WTC11 (cell line): Measurements from ENCODE around the gene UPF1. TPM values are rescaled to one million over a fixed set of nuclear protein-coding genes. Genes with fewer than 3 reads are reported as not detected.
A peak's percentile ranks its signal among the peaks of the same experiment; 100 is the strongest.

Experiments
- ATAC-seq: fragments of 200-7000 bp; cut with Tn5 transposase; 2 replicates; pipeline ENCODE4 v1.10.0; 2021; ENCODE audit warnings: mild to moderate bottlenecking, moderate library complexity
- CTCF ChIA-PET: fragments of 300-600 bp; sonication (Branson Sonifier 250); formaldehyde crosslinking; loops from one replicate; lab custom pipeline; 2021; ENCODE audit warnings: antibody characterized with exemption; lab: Charles Lee
- POLR2A ChIA-PET: fragments of 350-600 bp; sonication (Branson Sonifier 250); formaldehyde crosslinking; loops from one replicate; lab custom pipeline; 2021; ENCODE audit warnings: antibody characterized with exemption; lab: Charles Lee
- DNase-seq: peaks from one replicate; pipeline ENCODE4 v3.0.0; 2021; ENCODE audit warnings: low spot score
- H3K27ac Mint-ChIP-seq: 2 replicates; pipeline ENCODE4 v1.8.0; 2021; ENCODE audit warnings: mixed read lengths
- H3K27me3 Mint-ChIP-seq: 2 replicates; pipeline ENCODE4 v1.8.0; 2021; ENCODE audit warnings: low read depth, mild to moderate bottlenecking, moderate library complexity, mixed read lengths
- H3K36me3 Mint-ChIP-seq: 2 replicates; pipeline ENCODE4 v1.8.0; 2021; ENCODE audit warnings: mixed read lengths
- H3K4me1 Mint-ChIP-seq: 2 replicates; pipeline ENCODE4 v1.8.0; 2022; ENCODE audit warnings: mixed read lengths
- H3K4me3 Mint-ChIP-seq: 2 replicates; pipeline ENCODE4 v1.8.0; 2021; ENCODE audit warnings: mild to moderate bottlenecking, moderate library complexity, mixed read lengths
- H3K9me3 Mint-ChIP-seq: 2 replicates; pipeline ENCODE4 v1.8.0; 2021; ENCODE audit warnings: mixed read lengths
- ATF1 ChIP-seq: sonication (generic); formaldehyde crosslinking; IDR thresholded peaks from 2 replicates; pipeline ENCODE4 v1.8.1; 2023; ENCODE audit warnings: mild to moderate bottlenecking, moderate library complexity, missing genetic modification reagents
- ATF2 ChIP-seq: sonication (generic); formaldehyde crosslinking; IDR thresholded peaks from 2 replicates; pipeline ENCODE4 v1.8.1; 2022; ENCODE audit warnings: low read depth, missing genetic modification reagents, borderline replicate concordance
- CTCF ChIP-seq: fragments of 200-600 bp; IDR thresholded peaks from 2 replicates; pipeline ENCODE4 v1.8.0; 2022; ENCODE audit warnings: antibody characterized with exemption
- ESRRA ChIP-seq: sonication (generic); formaldehyde crosslinking; IDR thresholded peaks from 2 replicates; pipeline ENCODE4 v1.8.1; 2022; ENCODE audit warnings: mild to moderate bottlenecking, missing genetic modification reagents, borderline replicate concordance
- IRF1 ChIP-seq: sonication (generic); formaldehyde crosslinking; IDR thresholded peaks from 2 replicates; pipeline ENCODE4 v1.8.0; 2023; ENCODE audit warnings: missing genetic modification reagents
- MAX ChIP-seq: sonication (generic); formaldehyde crosslinking; IDR thresholded peaks from 2 replicates; pipeline ENCODE4 v1.8.0; 2022; ENCODE audit warnings: mild to moderate bottlenecking, missing genetic modification reagents
- MXD4 ChIP-seq: fragments of 250-450 bp; sonication (Bioruptor Pico); IDR thresholded peaks from 2 replicates; pipeline ENCODE4 v1.8.0; 2021; ENCODE audit warnings: mild to moderate bottlenecking, moderate library complexity, borderline replicate concordance
- NFATC4 ChIP-seq: fragments of 250-450 bp; sonication (Bioruptor Pico); IDR thresholded peaks from 2 replicates; pipeline ENCODE4 v1.9.0; 2021; ENCODE audit warnings: mild to moderate bottlenecking
- NFE2L1 ChIP-seq: sonication (generic); formaldehyde crosslinking; IDR thresholded peaks from 2 replicates; pipeline ENCODE4 v1.8.1; 2023; ENCODE audit warnings: missing genetic modification reagents
- NFYB ChIP-seq: sonication (generic); formaldehyde crosslinking; conservative IDR thresholded peaks from 2 replicates; pipeline ENCODE4 v1.8.0; 2022; ENCODE audit warnings: low read depth, missing genetic modification reagents
- NR2C2 ChIP-seq: sonication (generic); formaldehyde crosslinking; IDR thresholded peaks from 2 replicates; pipeline ENCODE4 v1.8.0; 2022; ENCODE audit warnings: mild to moderate bottlenecking, missing genetic modification reagents
- OVOL2 ChIP-seq: fragments of 250-450 bp; sonication (Bioruptor Pico); IDR thresholded peaks from 2 replicates; pipeline ENCODE4 v1.9.0; 2021; ENCODE audit warnings: mild to moderate bottlenecking, borderline replicate concordance
- PRRX2 ChIP-seq: fragments of 250-450 bp; sonication (Bioruptor Pico); IDR thresholded peaks from 2 replicates; pipeline ENCODE4 v1.8.0; 2021; ENCODE audit warnings: mild to moderate bottlenecking
- ZBTB43 ChIP-seq: sonication (generic); formaldehyde crosslinking; IDR thresholded peaks from 2 replicates; pipeline ENCODE4 v1.8.1; 2023; ENCODE audit warnings: mild to moderate bottlenecking, missing genetic modification reagents
- ZMAT4 ChIP-seq: fragments of 250-450 bp; sonication (Bioruptor Pico); IDR thresholded peaks from 2 replicates; pipeline ENCODE4 v1.9.0; 2021; ENCODE audit warnings: mild to moderate bottlenecking
- ZNF232 ChIP-seq: sonication (generic); formaldehyde crosslinking; IDR thresholded peaks from 2 replicates; pipeline ENCODE4 v1.8.0; 2022; ENCODE audit warnings: mild to moderate bottlenecking, missing genetic modification reagents
- ZNF317 ChIP-seq: sonication (generic); formaldehyde crosslinking; IDR thresholded peaks from 2 replicates; pipeline ENCODE4 v1.8.1; 2023; ENCODE audit warnings: low read depth, mild to moderate bottlenecking, moderate library complexity, missing genetic modification reagents, borderline replicate concordance
- ZNF396 ChIP-seq: fragments of 250-450 bp; sonication (Bioruptor Pico); IDR thresholded peaks from 2 replicates; pipeline ENCODE4 v1.8.0; 2021; ENCODE audit warnings: mild to moderate bottlenecking, moderate library complexity, borderline replicate concordance
- total RNA-seq: library from RNA; stranded (reverse); gene quantifications from 3 replicates; pipeline ENCODE4 v1.2.3, GENCODE V29; 2021

The UPF1 gene
- total RNA-seq, 1 experiment from 2014 or later, result 82.5 TPM

GRCh38 chr19:18847549-18848463, 16.0 kb downstream of the UPF1 start:
- DNase-seq (no peak), ATAC-seq (no peak)
- ChIA-PET POLR2A (interaction anchor here (1.0 to 1.2 kb wide), 2 partner anchors 14 to 258 kb away, joined by 3 read pairs; no protein-coding TSS in a partner anchor), CTCF (interaction anchor here (0.7 to 3.3 kb wide), 58 partner anchors 9 to 424 kb away, joined by 3 to 64 read pairs (median 6); partner anchors contain the start of genes COPE, DDX49, ELL and TMEM59L)
- H3K4me3 Mint-ChIP-seq, result no peak overlapping the region
- no peaks in the 10 kb centered on the region for H3K27me3 Mint-ChIP-seq
- peaks cover 37% of the 10 kb centered on the region for H3K36me3 Mint-ChIP-seq
- H3K27ac Mint-ChIP-seq, result peak overlapping the region; percentile 96
- H3K4me1 Mint-ChIP-seq, result no peaks in the 10 kb centered on the region; the same call in 1 of the 2 replicates
- H3K9me3 Mint-ChIP-seq, result no peaks in the 10 kb centered on the region
- TF ChIP-seq CTCF (0 out of 2 replicates have a peak, but pooled peaks have one; percentile 10), NFE2L1 (CRISPR knock-in tag) (no peak)

GRCh38 chr19:18848878-18849661, 17.3 kb downstream of the UPF1 start:
- TF ChIP-seq MXD4 (no peak), ZNF232 (no peak), ATF1 (CRISPR knock-in tag) (no peak), NFYB (CRISPR knock-in tag) (no peak), MAX (CRISPR knock-in tag) (no peak), ZBTB43 (CRISPR knock-in tag) (no peak), ZNF396 (CRISPR knock-in tag) (no peak), NR2C2 (CRISPR knock-in tag) (no peak)
- DNase-seq (no peak), ATAC-seq (no peak)
- CTCF ChIA-PET, result interaction anchor here (2.3 to 3.3 kb wide), 3 partner anchors 11 to 69 kb away, joined by 20 to 64 read pairs (median 37); partner anchors contain the start of gene UPF1
- Mint-ChIP-seq H3K4me3 (no peak overlapping the region), H3K27ac (peak overlapping the region; percentile 90), H3K27me3 (no peaks in the 10 kb centered on the region), H3K36me3 (peaks cover 49% of the 10 kb centered on the region), H3K4me1 (no peaks in the 10 kb centered on the region; the same call in 1 of the 2 replicates), H3K9me3 (no peaks in the 10 kb centered on the region)
- POLR2A ChIA-PET, result no interaction called here

- Mint-ChIP-seq H3K36me3 (peaks cover 56% of the 10 kb centered on the region), H3K9me3 (no peaks in the 10 kb centered on the region), H3K27me3 (no peaks in the 10 kb centered on the region), H3K27ac (peak overlapping the region; percentile 74), H3K4me1 (no peaks in the 10 kb centered on the region; the same call in 1 of the 2 replicates), H3K4me3 (no peak overlapping the region)
- ChIA-PET CTCF (interaction anchor here (1.0 kb wide), 1 partner anchor 78 kb away, joined by 3 read pairs; no protein-coding TSS in a partner anchor), POLR2A (no interaction called here)
- TF ChIP-seq ATF2 (CRISPR knock-in tag) (no peak), ZMAT4 (no peak), PRRX2 (no peak), ZNF232 (no peak), ZNF317 (no peak), IRF1 (CRISPR knock-in tag) (no peak), MXD4 (no peak), OVOL2 (no peak), ESRRA (CRISPR knock-in tag) (no peak), NFATC4 (CRISPR knock-in tag) (no peak)
- DNase-seq, result no peak
- ATAC-seq, result no peak
These were observed 18.2 kb downstream of the UPF1 start for GRCh38 chr19:18849838-18850400.
